ENCODE data around the gene STAG3. TPM values are rescaled to one million over a fixed set of nuclear protein-coding genes. Genes with fewer than 3 reads are reported as not detected.
"Not testable (repeated sequence)": the region's sequence is repeated elsewhere in the genome, so short reads cannot be mapped to it uniquely, and the experiment has no call there.

Gene STAG3
- total RNA-seq, 2 donors from 2014 or later, result not detected

GRCh38 chr7:100219271-100219737 lies 41.6 kb downstream of the STAG3 start:
- 83 to 84% methylated on average over 9 to 10 of the region's 10 CpGs for WGBS, 2 donors
- Histone ChIP-seq H3K4me1 (peaks cover 4% of the 10 kb centered on the region), H3K4me3 (no peak overlapping the region), H3K36me3 (replicated peaks in 1 of 2; ENCODE audit: insufficient read depth in 1 of 2, low read depth in 2 of 2) (peaks cover 0 to 3% of the 10 kb centered on the region in 2 donors), H3K27me3 (no peaks in the 10 kb centered on the region), H3K27ac (no peak overlapping the region), H3K9me3 (no peaks in the 10 kb centered on the region)
- intact Hi-C loops (cut with DNase I), result loop anchor here (10.0 kb wide), 1 partner anchor 85 kb away; no protein-coding TSS in a partner anchor
- DNase-seq, result no peak
- TF ChIP-seq POLR2A (IDR thresholded peaks at IDR 0.05), result no peak
- TF ChIP-seq CTCF (IDR thresholded peaks at IDR 0.05), result no peak
- no peak for ATAC-seq

GRCh38 chr7:100219801-100220585 lies 42.3 kb downstream of the STAG3 start, which contains the start of gene PVRIG:
PVRIG (plus strand) TSS chr7:100219949; CDS start chr7:100219971, 22 bp downstream.
- not testable (repeated sequence) for DNase-seq; H3K4me3 ChIP-seq; H3K36me3 ChIP-seq (replicated peaks in 1 of 2; ENCODE audit: insufficient read depth in 1 of 2, low read depth in 2 of 2); H3K4me1 ChIP-seq; H3K27me3 ChIP-seq; H3K9me3 ChIP-seq; ATAC-seq
- peak within 1 kb of the TSS in 1 of 4 donors; percentile 35 for H3K27ac ChIP-seq
- intact Hi-C loops (cut with DNase I), result loop anchor here (10.0 kb wide), 1 partner anchor 85 kb away; no protein-coding TSS in a partner anchor
- 86 to 87% methylated on average over 10 to 15 of the region's 27 CpGs for WGBS, 2 donors

- 87 to 90% methylated on average over 20 to 22 of the region's 22 CpGs for WGBS, 2 donors
- no peak overlapping the region for H3K4me3 ChIP-seq
- DNase-seq, result no peak
Observed at GRCh38 chr7:100220586-100221230, 43.0 kb downstream of the STAG3 start.

GRCh38 chr7:100221231-100221718 lies 43.6 kb downstream of the STAG3 start:
- no peaks in the 10 kb centered on the region for H3K9me3 ChIP-seq
- peaks cover 0 to 3% of the 10 kb centered on the region in 2 donors for H3K36me3 ChIP-seq (replicated peaks in 1 of 2; ENCODE audit: insufficient read depth in 1 of 2, low read depth in 2 of 2)
- TF ChIP-seq CTCF (IDR thresholded peaks at IDR 0.05) (no peak), POLR2A (IDR thresholded peaks at IDR 0.05) (no peak)
- H3K4me3 ChIP-seq, result no peak overlapping the region
- DNase-seq, result peak in 1 of 4 donors; percentile 23
- intact Hi-C loops (cut with DNase I), result no loop called here
- H3K27me3 ChIP-seq, result no peaks in the 10 kb centered on the region
- 78 to 83% methylated on average over 4 to 5 of the region's 5 CpGs for WGBS, 2 donors
- no peaks in the 10 kb centered on the region for H3K4me1 ChIP-seq
- H3K27ac ChIP-seq, result peak overlapping the region in 2 of 4 donors; percentile 11 to 30
- no peak for ATAC-seq

More at GRCh38 chr7:100220586-100221230, 43.0 kb downstream of the STAG3 start:
- ATAC-seq, result no peak
- TF ChIP-seq POLR2A (IDR thresholded peaks at IDR 0.05) (no peak), CTCF (IDR thresholded peaks at IDR 0.05) (no peak)
- Histone ChIP-seq H3K4me1 (peaks cover 3% of the 10 kb centered on the region), H3K9me3 (no peaks in the 10 kb centered on the region), H3K36me3 (replicated peaks in 1 of 2; ENCODE audit: insufficient read depth in 1 of 2, low read depth in 2 of 2) (peaks cover 0 to 3% of the 10 kb centered on the region in 2 donors), H3K27me3 (no peaks in the 10 kb centered on the region), H3K27ac (peak overlapping the region in 1 of 4 donors; percentile 35)
- intact Hi-C loops (cut with DNase I), result no loop called here

All from body of pancreas (tissue), 4 donors.